Fibroblast of the aortic adventitia (primary cell): Measurements from ENCODE around the gene GSKIP. TPM values are rescaled to one million over a fixed set of nuclear protein-coding genes. Genes with fewer than 3 reads are reported as not detected.
A peak's percentile ranks its signal among the peaks of the same experiment; 100 is the strongest.

ENCODE experiments used
- DNase-seq: peaks from one replicate; pipeline ENCODE4 v3.0.0-alpha.2; 2010; ENCODE audit warnings: low read depth
- H3K4me3 ChIP-seq: 2 replicates; pipeline ENCODE4 v1.5.1; 2011; ENCODE audit warnings: low read depth, mild to moderate bottlenecking, control low read depth, low read length, moderate library complexity
- total RNA-seq: library from RNA; depleted of rRNA; stranded (reverse); fragments of >200 nt; gene quantifications from 2 replicates; pipeline ENCODE4 v1.2.3, GENCODE V29; 2012; ENCODE audit warnings: low replicate concordance
- TF ChIP-seq, protein P1 (sequence below): IDR thresholded peaks from 2 replicates; pipeline ENCODE4 v1.5.1; 2011; ENCODE audit warnings: mild to moderate bottlenecking, low read length, control low read depth, inconsistent platforms; ENCODE audit not compliant: insufficient read depth

Gene GSKIP
- total RNA-seq, 1 donor = 33.9 TPM

DNA sequence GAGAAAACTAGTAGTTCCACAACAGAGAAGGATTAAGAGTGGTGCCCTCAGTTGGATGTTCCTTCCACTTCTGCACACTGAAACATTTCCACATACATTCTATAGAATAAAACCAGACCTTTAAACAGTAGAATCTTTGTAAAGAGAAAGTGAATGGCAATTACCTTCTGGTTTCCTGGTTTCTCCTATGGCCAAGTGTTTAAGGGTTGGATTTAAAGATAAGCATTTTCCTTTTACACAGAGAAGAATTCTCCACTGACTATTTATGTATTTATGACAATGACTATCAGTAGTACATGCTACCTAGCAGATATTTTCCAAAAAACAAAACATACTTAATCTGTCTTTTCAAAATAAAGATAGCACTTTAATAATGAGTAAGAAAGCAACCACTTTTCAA lies 3.4 kb upstream of the GSKIP start:
- DNase-seq = no peak
- TF ChIP-seq, protein P1, sequence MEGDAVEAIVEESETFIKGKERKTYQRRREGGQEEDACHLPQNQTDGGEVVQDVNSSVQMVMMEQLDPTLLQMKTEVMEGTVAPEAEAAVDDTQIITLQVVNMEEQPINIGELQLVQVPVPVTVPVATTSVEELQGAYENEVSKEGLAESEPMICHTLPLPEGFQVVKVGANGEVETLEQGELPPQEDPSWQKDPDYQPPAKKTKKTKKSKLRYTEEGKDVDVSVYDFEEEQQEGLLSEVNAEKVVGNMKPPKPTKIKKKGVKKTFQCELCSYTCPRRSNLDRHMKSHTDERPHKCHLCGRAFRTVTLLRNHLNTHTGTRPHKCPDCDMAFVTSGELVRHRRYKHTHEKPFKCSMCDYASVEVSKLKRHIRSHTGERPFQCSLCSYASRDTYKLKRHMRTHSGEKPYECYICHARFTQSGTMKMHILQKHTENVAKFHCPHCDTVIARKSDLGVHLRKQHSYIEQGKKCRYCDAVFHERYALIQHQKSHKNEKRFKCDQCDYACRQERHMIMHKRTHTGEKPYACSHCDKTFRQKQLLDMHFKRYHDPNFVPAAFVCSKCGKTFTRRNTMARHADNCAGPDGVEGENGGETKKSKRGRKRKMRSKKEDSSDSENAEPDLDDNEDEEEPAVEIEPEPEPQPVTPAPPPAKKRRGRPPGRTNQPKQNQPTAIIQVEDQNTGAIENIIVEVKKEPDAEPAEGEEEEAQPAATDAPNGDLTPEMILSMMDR = no peak
- H3K4me3 ChIP-seq = no peak overlapping the region

DNA sequence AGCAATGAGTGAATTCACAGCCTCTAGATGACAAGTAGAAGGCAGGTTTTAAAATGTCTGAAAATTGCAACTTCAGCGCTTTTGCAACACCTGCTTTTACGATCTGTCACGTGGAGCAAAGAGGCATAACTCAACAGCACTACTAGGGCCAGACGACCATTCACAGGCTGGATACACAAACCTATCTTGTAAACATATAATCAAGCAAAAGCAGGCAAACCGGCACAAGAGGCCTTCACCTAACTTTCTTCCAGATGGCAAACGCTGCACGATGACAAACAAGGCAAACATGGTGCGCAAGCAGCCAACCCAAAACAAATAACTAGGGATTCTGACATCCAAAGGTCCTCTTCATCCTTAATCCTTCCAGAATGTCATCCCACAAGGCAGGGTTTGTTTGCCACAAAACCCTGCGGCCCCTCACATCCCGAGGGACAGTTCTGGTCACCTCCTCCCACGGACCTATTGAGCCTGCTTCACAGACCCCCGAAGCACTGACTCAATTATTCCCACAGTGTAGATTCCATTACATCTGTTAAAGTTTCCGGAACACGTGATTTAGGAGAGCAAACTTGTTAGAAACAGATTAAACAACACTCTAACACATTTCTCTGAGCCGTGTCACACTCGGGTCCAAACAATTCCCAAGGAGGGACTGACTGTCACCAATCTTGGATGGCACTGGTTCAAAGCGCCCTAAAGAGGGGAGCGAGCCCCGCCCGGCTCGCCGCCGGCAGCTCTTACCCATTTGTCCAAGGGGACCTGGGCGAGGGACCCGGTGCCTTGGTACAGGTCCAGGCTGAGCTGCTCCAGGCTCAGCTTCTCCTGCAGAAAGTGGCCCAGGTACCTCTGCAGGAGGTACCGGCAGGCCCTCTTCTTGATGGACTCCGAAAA lies 1.0 kb upstream of the GSKIP start:
- TF ChIP-seq, protein P1 = no peak
- peak overlapping the region; percentile 91 for H3K4me3 ChIP-seq
- peak; percentile 40 for DNase-seq

DNA sequence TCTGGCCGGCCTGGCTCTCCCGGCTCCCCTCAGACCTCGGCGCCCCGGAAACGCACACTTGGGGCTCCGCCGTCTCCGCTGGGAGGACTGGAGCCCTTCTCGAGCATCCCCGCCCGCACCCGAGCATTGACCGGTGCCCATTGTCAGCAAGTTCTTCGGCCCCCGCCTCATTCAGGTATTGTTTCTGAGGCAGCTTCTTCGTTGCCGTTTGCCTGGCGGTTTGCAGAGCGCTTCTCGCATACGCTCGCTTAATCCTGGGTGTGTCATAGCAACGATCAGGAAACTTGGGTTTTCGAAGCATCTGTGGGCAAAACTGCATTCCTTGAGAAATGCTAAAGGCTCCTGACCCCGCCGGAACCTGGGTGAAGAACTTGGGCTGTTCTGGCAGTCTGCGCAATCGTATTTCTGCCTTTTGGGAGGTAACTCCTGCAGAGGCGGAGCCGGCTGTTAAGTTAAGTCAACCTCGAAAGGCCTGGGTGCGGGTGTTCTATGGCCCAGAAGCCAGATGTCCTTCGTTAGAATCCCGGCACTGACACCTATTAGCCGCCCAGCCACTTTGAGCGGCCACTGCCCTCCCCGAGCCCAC lies 518 bp downstream of the GSKIP start:
- peak overlapping the region; percentile 91 for H3K4me3 ChIP-seq
- DNase-seq = peak; percentile 50
- TF ChIP-seq, protein P1 = no peak

DNA sequence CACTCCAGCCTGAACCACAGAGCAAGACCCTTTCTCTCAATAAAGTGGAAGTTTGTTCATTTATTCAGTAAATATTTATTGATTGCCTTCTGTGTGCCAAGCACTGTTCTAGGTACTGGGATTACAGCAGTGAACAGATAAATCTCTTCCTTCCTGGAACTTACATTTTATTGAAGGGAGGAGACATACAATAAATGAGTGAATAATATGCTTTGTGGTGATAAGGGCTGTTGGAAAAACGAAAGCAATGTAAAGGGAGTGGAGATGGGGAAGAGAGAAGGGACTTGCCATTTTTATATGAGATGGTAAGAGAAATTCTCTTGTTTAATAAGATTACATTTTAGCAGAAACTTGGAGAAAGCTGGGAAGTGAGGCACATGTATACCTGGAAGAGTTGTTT lies 1.6 kb downstream of the GSKIP start:
- H3K4me3 ChIP-seq = peak overlapping the region; percentile 91
- TF ChIP-seq, protein P1 = no peak
- DNase-seq = no peak

DNA sequence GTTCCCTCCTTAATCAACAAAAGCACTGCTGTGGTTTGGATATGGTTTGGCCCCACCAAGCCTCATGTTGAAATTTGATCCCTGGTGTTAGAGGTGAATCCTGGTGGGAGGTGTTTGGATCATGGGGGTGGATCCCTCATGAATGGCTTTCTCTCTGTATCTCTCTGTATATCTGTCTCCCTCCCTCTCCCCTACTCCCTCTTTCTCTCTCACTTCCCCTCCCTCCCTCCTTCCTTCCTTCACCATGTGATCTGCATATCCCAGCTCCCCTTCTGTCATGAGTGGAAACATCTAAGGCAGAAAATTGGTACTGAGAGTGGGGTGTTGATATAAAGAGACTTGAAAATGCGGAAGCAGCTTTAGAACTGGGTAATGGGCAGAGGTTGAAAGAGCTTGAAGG lies 5.2 kb downstream of the GSKIP start:
- TF ChIP-seq, protein P1 = no peak
- no peak for DNase-seq
- no peak overlapping the region for H3K4me3 ChIP-seq

DNA sequence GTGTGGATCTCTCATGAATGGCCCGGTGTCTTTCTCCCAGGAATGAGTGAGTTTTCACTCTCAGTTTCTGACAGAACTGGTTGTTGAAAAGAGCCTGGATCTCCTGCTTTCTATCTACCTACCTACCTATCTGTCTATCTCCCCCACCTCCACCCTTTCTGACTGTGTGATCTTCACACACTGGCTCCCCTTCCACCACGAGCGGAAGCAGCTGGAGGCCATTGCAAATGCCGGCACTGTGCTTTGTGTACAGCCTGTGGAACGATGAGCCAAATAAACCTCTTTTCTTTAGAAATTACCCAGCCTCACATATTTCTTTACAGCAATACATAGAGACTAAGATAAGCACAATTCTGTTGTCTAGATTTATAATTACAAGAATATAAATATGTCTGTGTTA lies 7.2 kb downstream of the GSKIP start:
- TF ChIP-seq, protein P1 = no peak
- H3K4me3 ChIP-seq = no peak overlapping the region
- DNase-seq = no peak
